ENCODE results near the gene METRNL. TPM values are rescaled to one million over a fixed set of nuclear protein-coding genes. Genes with fewer than 3 reads are reported as not detected.

METRNL gene
- total and polyA plus RNA-seq, 3 experiments from 2014 or later: 2.6 to 22.9 (median 22.3) TPM

- H3K27me3 ChIP-seq (ENCODE audit: insufficient read depth, low read length, poor library complexity, severe bottlenecking): peaks cover 11% of the 10 kb centered on the region
- no peak overlapping the region for H3K4me3 ChIP-seq (ENCODE audit: low read length)
- peaks cover 0 to 36% (median 0%) of the 10 kb centered on the region in 3 donors for H3K36me3 Mint-ChIP-seq
- no peaks in the 10 kb centered on the region for H3K9me3 ChIP-seq (ENCODE audit: low read length)
- no peaks in the 10 kb centered on the region for H3K36me3 ChIP-seq (ENCODE audit: insufficient read depth, low read length)
- no peak overlapping the region for H3K27ac ChIP-seq (ENCODE audit: low read depth, low read length)
- H3K27ac Mint-ChIP-seq: peak overlapping the region in 1 of 8 donors; percentile 54
- peaks cover 5 to 22% (median 8%) of the 10 kb centered on the region in 3 donors for H3K4me1 Mint-ChIP-seq
- peaks cover 5% of the 10 kb centered on the region for H3K4me1 ChIP-seq (ENCODE audit: insufficient read depth, low read length)
- no peak for DNase-seq
- H3K27me3 Mint-ChIP-seq: peaks cover 7 to 10% of the 10 kb centered on the region in 2 donors
- peak overlapping the region in 1 of 7 donors; percentile 82 for H3K4me3 Mint-ChIP-seq
- POLR2A ChIA-PET: no interaction called here
- H3K9me3 Mint-ChIP-seq: peaks cover 0 to 4% (median 0%) of the 10 kb centered on the region in 5 donors
- CTCF ChIA-PET: no interaction called here
Measured at GRCh38 chr17:83096401-83097224, 17.2 kb downstream of the METRNL start.

- POLR2A ChIA-PET: no interaction called here
- Histone ChIP-seq H3K36me3 (ENCODE audit: insufficient read depth, low read length) (no peaks in the 10 kb centered on the region), H3K4me1 (ENCODE audit: insufficient read depth, low read length) (peaks cover 5% of the 10 kb centered on the region), H3K27ac (ENCODE audit: low read depth, low read length) (no peak overlapping the region), H3K4me3 (ENCODE audit: low read length) (no peak overlapping the region), H3K27me3 (ENCODE audit: insufficient read depth, low read length, poor library complexity, severe bottlenecking) (peaks cover 14% of the 10 kb centered on the region), H3K9me3 (ENCODE audit: low read length) (no peaks in the 10 kb centered on the region)
- Mint-ChIP-seq H3K27me3 (peaks cover 7 to 10% of the 10 kb centered on the region in 2 donors), H3K4me3 (no peak overlapping the region), H3K9me3 (peaks cover 0 to 3% (median 0%) of the 10 kb centered on the region in 5 donors), H3K36me3 (peaks cover 0 to 31% (median 0%) of the 10 kb centered on the region in 3 donors), H3K27ac (no peak overlapping the region), H3K4me1 (peaks cover 5 to 22% (median 7%) of the 10 kb centered on the region in 3 donors)
- DNase-seq: no peak
- CTCF ChIA-PET: no interaction called here
Measured at GRCh38 chr17:83097831-83098230, 18.4 kb downstream of the METRNL start.

- ChIA-PET CTCF (no interaction called here), POLR2A (no interaction called here)
- no peak overlapping the region for H3K4me3 ChIP-seq (ENCODE audit: low read length)
- H3K4me1 ChIP-seq (ENCODE audit: insufficient read depth, low read length): peaks cover 5% of the 10 kb centered on the region
- no peaks in the 10 kb centered on the region for H3K9me3 ChIP-seq (ENCODE audit: low read length)
- Mint-ChIP-seq H3K9me3 (peaks cover 0 to 3% (median 0%) of the 10 kb centered on the region in 5 donors), H3K27me3 (peaks cover 7 to 10% of the 10 kb centered on the region in 2 donors), H3K36me3 (peaks cover 0 to 24% (median 0%) of the 10 kb centered on the region in 3 donors), H3K4me3 (peak overlapping the region in 1 of 7 donors; percentile 82), H3K4me1 (peaks cover 5 to 22% (median 7%) of the 10 kb centered on the region in 3 donors), H3K27ac (peak overlapping the region in 2 of 8 donors; percentile 42 to 57)
- no peak overlapping the region for H3K27ac ChIP-seq (ENCODE audit: low read depth, low read length)
- DNase-seq: no peak
- peaks cover 14% of the 10 kb centered on the region for H3K27me3 ChIP-seq (ENCODE audit: insufficient read depth, low read length, poor library complexity, severe bottlenecking)
- no peaks in the 10 kb centered on the region for H3K36me3 ChIP-seq (ENCODE audit: insufficient read depth, low read length)
Measured at GRCh38 chr17:83098241-83099085, 19.1 kb downstream of the METRNL start.

- Histone ChIP-seq H3K27me3 (ENCODE audit: insufficient read depth, low read length, poor library complexity, severe bottlenecking) (peaks cover 14% of the 10 kb centered on the region), H3K9me3 (ENCODE audit: low read length) (no peaks in the 10 kb centered on the region), H3K27ac (ENCODE audit: low read depth, low read length) (no peak overlapping the region), H3K4me3 (ENCODE audit: low read length) (no peak overlapping the region), H3K4me1 (ENCODE audit: insufficient read depth, low read length) (peaks cover 5% of the 10 kb centered on the region), H3K36me3 (ENCODE audit: insufficient read depth, low read length) (no peaks in the 10 kb centered on the region)
- CTCF ChIA-PET: no interaction called here
- POLR2A ChIA-PET: no interaction called here
- Mint-ChIP-seq H3K27me3 (peaks cover 7 to 10% of the 10 kb centered on the region in 2 donors), H3K27ac (peak overlapping the region in 1 of 8 donors; percentile 42), H3K4me3 (peak overlapping the region in 3 of 7 donors; percentile 41 to 56 (median 52)), H3K4me1 (peaks cover 5 to 22% (median 7%) of the 10 kb centered on the region in 3 donors), H3K36me3 (peaks cover 0 to 18% (median 0%) of the 10 kb centered on the region in 3 donors), H3K9me3 (peaks cover 0 to 3% (median 0%) of the 10 kb centered on the region in 5 donors)
- no peak for DNase-seq
Measured at GRCh38 chr17:83099086-83099555, 19.7 kb downstream of the METRNL start.

- peak in 1 of 5 donors; percentile 32 for DNase-seq
- peak overlapping the region in 5 of 7 donors; percentile 29 to 77 (median 41) for H3K4me3 Mint-ChIP-seq
- peaks cover 0 to 3% (median 0%) of the 10 kb centered on the region in 5 donors for H3K9me3 Mint-ChIP-seq
- ChIA-PET CTCF (no interaction called here), POLR2A (no interaction called here)
- Histone ChIP-seq H3K4me3 (ENCODE audit: low read length) (no peak overlapping the region), H3K27ac (ENCODE audit: low read depth, low read length) (no peak overlapping the region), H3K36me3 (ENCODE audit: insufficient read depth, low read length) (no peaks in the 10 kb centered on the region), H3K4me1 (ENCODE audit: insufficient read depth, low read length) (peaks cover 5% of the 10 kb centered on the region), H3K9me3 (ENCODE audit: low read length) (no peaks in the 10 kb centered on the region), H3K27me3 (ENCODE audit: insufficient read depth, low read length, poor library complexity, severe bottlenecking) (peaks cover 14% of the 10 kb centered on the region)
- peak overlapping the region in 4 of 8 donors; percentile 33 to 68 (median 39) for H3K27ac Mint-ChIP-seq
- peaks cover 7 to 10% of the 10 kb centered on the region in 2 donors for H3K27me3 Mint-ChIP-seq
- peaks cover 5 to 22% (median 7%) of the 10 kb centered on the region in 3 donors for H3K4me1 Mint-ChIP-seq
- peaks cover 0 to 13% (median 0%) of the 10 kb centered on the region in 3 donors for H3K36me3 Mint-ChIP-seq
Measured at GRCh38 chr17:83099570-83100181, 20.3 kb downstream of the METRNL start.

GRCh38 chr17:83100220-83100852 lies 20.9 kb downstream of the METRNL start:
- DNase-seq: no peak
- H3K36me3 ChIP-seq (ENCODE audit: insufficient read depth, low read length): no peaks in the 10 kb centered on the region
- Mint-ChIP-seq H3K27me3 (peaks cover 7 to 12% of the 10 kb centered on the region in 2 donors), H3K27ac (peak overlapping the region in 4 of 8 donors; percentile 21 to 68 (median 39)), H3K4me1 (peaks cover 5 to 22% (median 7%) of the 10 kb centered on the region in 3 donors), H3K4me3 (peak overlapping the region in 4 of 7 donors; percentile 5 to 77 (median 51)), H3K9me3 (peaks cover 0 to 3% (median 0%) of the 10 kb centered on the region in 5 donors), H3K36me3 (peaks cover 0 to 9% (median 0%) of the 10 kb centered on the region in 3 donors)
- H3K9me3 ChIP-seq (ENCODE audit: low read length): no peaks in the 10 kb centered on the region
- no peak overlapping the region for H3K4me3 ChIP-seq (ENCODE audit: low read length)
- H3K4me1 ChIP-seq (ENCODE audit: insufficient read depth, low read length): peaks cover 5% of the 10 kb centered on the region
- POLR2A ChIA-PET: no interaction called here
- CTCF ChIA-PET: no interaction called here
- H3K27me3 ChIP-seq (ENCODE audit: insufficient read depth, low read length, poor library complexity, severe bottlenecking): peaks cover 14% of the 10 kb centered on the region
- no peak overlapping the region for H3K27ac ChIP-seq (ENCODE audit: low read depth, low read length)

GRCh38 chr17:83100853-83101391 lies 21.5 kb downstream of the METRNL start:
- Mint-ChIP-seq H3K36me3 (peaks cover 0 to 3% (median 0%) of the 10 kb centered on the region in 3 donors), H3K27me3 (peaks cover 7 to 12% of the 10 kb centered on the region in 2 donors), H3K9me3 (peaks cover 0 to 3% (median 0%) of the 10 kb centered on the region in 5 donors), H3K4me1 (peaks cover 5 to 22% (median 7%) of the 10 kb centered on the region in 3 donors), H3K27ac (peak overlapping the region in 1 of 8 donors; percentile 42), H3K4me3 (peak overlapping the region in 3 of 7 donors; percentile 5 to 75 (median 50))
- peaks cover 5% of the 10 kb centered on the region for H3K4me1 ChIP-seq (ENCODE audit: insufficient read depth, low read length)
- H3K9me3 ChIP-seq (ENCODE audit: low read length): no peaks in the 10 kb centered on the region
- no peak for DNase-seq
- H3K4me3 ChIP-seq (ENCODE audit: low read length): no peak overlapping the region
- no peaks in the 10 kb centered on the region for H3K36me3 ChIP-seq (ENCODE audit: insufficient read depth, low read length)
- no peak overlapping the region for H3K27ac ChIP-seq (ENCODE audit: low read depth, low read length)
- POLR2A ChIA-PET: no interaction called here
- CTCF ChIA-PET: no interaction called here
- peaks cover 14% of the 10 kb centered on the region for H3K27me3 ChIP-seq (ENCODE audit: insufficient read depth, low read length, poor library complexity, severe bottlenecking)
